ENCODE results near the gene SORL1. TPM values are rescaled to one million over a fixed set of nuclear protein-coding genes. Genes with fewer than 3 reads are reported as not detected.

The SORL1 gene
- total and polyA plus RNA-seq, 9 of the 15 experiments (the other 6 are each of a cell fraction or from before 2014, with no cell fraction given), result 0.01 to 0.66 TPM; not detected in 7

- CTCF ChIA-PET (ENCODE audit: low intra/inter-chr PET ratio), result no interaction called here
- TF ChIP-seq POLR2AphosphoS5 (IDR thresholded peaks at IDR 0.05; ENCODE audit: control insufficient read depth, insufficient read depth, low read depth, low read length) (no peak), CREBBP (IDR thresholded peaks at IDR 0.05; ENCODE audit: low read depth, low read length) (no peak), ZNF133 (CRISPR knock-in tag; IDR thresholded peaks at IDR 0.05) (no peak), SREBF1 (IDR thresholded peaks at IDR 0.05; ENCODE audit: borderline replicate concordance, low read depth, low read length) (no peak), NFXL1 (CRISPR knock-in tag; IDR thresholded peaks at IDR 0.05) (no peak), ATF4 (CRISPR knock-in tag; IDR thresholded peaks at IDR 0.05) (no peak), ZNF644 (tag; IDR thresholded peaks at IDR 0.05; ENCODE audit: low read depth) (no peak)
- Histone ChIP-seq H4K20me1 (replicated peaks; ENCODE audit: control insufficient read depth, insufficient read depth, low read length) (no peaks in the 10 kb centered on the region), H3K4me2 (ENCODE audit: insufficient read depth, low read length) (no peak overlapping the region), H3K9ac (ENCODE audit: insufficient read depth in 1 of 2, low read depth in 2 of 2, low read length in 2 of 2) (no peak overlapping the region), H3K4me1 (replicated peaks in 1 of 2; ENCODE audit: control insufficient read depth in 2 of 2, insufficient read depth in 2 of 2, low read length in 2 of 2) (no peaks in the 10 kb centered on the region), H2AFZ (ENCODE audit: low read depth, low read length) (no peak overlapping the region), H3K36me3 (ENCODE audit: control insufficient read depth, insufficient read depth, low read length) (no peaks in the 10 kb centered on the region), H3K9me1 (ENCODE audit: control insufficient read depth, insufficient read depth, low read length) (no peaks in the 10 kb centered on the region), H3K79me2 (ENCODE audit: control insufficient read depth, insufficient read depth, low read length) (no peaks in the 10 kb centered on the region), H3K27ac (ENCODE audit: extremely low read depth, low read depth, low read length) (no peak overlapping the region), H3K27me3 (ENCODE audit: control insufficient read depth in 2 of 2, insufficient read depth in 2 of 2, low read length in 2 of 2) (peaks cover 0 to 4% of the 10 kb centered on the region in 2 experiments; a peak in 1 of 5 replicates), H3K4me3 (no peak overlapping the region), H3K9me3 (replicated peaks; ENCODE audit: control insufficient read depth, insufficient read depth, low read depth, low read length) (no peaks in the 10 kb centered on the region)
- no peak for ATAC-seq
- no TSS peak for BruUV-seq (replicated peaks)
- no peak for DNase-seq (ENCODE audit: extremely low read depth in 1 of 4, low spot score in 3 of 4)
- intact Hi-C loops (cut with micrococcal nuclease) (no loop called here), in situ Hi-C loops (cut with MboI) (no loop called here)
- no peak for FAIRE-seq
- 0% methylated on average over 8 of the region's 9 CpGs for WGBS (ENCODE audit: insufficient coverage, low coverage, missing lambda C conversion rate)
- POLR2A ChIA-PET, result no interaction called here
Observed at GRCh38 chr11:121512468-121513465, 60.7 kb downstream of the SORL1 start.
